ENCODE measurements around the gene IBTK.
A peak's percentile ranks its signal among the peaks of the same experiment; 100 is the strongest.
"Not testable (repeated sequence)": the region's sequence is repeated elsewhere in the genome, so short reads cannot be mapped to it uniquely, and the experiment has no call there.

Gene IBTK

DNA sequence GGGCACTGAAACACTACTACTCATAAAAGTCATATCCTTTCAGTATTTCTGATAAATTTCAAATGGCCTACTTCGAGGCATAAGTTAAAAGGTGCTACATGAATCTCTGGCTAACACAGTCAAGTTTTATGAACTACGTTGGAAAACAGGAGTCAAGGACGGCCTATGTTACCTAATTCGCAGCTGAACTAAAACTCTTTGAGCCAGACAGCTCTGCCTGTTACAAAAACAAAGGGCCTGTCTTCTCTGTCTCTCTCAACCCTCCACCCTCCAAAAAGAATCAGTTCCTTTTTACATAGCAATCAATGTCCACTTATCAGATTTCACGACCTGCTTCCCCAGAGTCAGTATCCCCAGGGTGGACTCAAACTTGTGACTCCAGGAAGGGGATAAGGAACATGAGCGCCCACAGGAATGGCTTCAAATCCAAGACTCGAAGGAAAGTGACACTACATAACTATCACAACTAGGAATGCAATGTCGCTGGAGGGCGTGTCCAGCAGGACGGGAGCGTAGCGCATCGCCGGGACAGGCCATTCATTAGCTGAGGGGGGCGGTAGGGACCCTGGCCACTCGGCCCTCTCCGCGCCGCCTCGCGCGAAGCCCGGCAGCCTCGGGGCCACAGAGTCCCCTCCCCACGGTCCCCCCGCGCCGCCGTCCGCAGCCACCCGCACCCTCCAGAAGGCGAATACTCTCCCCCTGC, 591 bp downstream of the IBTK start:
- peak; percentile 35 for DNase-seq

DNA sequence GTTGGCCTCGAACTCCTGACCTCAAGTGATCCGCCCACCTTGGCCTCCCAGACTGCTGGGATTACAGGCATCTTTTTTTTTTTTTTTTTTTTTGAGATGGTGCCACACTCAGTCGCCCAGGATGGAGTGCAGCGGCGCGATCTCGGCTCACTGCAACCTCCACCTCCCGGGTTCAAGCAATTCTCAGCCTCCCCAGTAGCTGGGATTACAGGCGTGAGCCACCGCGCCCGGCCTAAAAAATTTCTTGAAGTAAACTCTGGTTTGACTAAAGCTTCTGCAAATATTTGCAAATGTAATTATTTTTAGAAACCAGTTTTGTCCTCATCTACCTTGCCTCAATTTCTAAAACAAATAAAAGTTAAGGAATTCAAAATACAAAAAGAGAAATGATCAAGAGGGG, 1.2 kb downstream of the IBTK start:
- no peak for DNase-seq

DNA sequence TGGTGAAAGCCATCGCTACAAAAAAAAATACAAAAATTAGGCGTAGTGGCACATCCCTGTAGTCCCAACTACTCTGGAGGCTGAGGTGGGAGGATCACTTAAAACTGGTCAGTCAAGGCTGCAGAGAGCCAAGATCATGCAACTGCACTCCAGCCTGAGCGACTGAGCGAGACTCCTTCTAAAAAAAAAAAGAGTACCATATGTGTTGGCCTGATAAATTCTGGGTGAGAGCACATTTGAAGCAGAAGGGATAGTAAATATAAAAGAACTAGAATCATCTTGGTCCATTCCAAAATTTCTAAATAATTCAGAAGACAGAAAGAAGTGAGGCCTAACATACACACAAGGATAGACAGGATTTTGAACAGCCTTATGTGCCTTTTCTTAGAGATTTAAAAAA, 2.2 kb downstream of the IBTK start:
- DNase-seq, result no peak

DNA sequence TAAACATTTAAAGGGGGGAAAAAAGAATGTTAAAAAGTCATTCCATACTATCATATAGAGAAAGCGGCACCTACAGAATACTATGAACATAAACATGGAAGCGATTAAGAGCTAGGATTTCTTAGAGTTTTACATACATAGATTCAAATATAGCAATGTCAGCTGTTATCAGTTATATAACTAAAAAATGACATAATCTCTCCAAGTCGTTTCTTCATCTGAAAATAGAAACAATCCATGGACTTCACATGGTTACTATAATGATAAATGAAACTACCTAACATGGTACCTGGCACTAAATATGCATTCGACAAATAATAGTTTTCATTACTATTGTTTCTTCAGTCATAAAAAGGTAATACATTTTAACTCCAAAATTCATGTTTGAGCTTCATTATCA, 3.7 kb downstream of the IBTK start:
- no peak for DNase-seq

DNA sequence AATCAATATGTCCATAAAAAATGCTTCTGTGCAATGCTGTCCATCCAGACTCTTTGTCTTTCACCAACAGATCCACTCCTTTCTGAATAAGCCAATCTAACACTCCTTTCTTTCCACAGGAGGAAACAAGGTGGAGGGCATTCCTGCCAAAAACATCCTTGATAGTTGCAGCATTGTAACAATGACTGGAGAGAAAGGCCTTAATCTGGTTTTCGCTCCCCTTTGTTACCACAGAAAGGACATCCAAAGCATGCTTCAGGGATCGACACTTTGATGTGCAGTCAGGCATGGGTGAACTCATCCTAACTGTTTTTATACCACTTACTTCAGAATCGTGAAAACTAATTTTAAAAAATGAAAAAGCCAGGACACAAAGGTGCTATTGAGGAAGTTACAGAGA, 7.4 kb downstream of the IBTK start:
- DNase-seq, result no peak

DNA sequence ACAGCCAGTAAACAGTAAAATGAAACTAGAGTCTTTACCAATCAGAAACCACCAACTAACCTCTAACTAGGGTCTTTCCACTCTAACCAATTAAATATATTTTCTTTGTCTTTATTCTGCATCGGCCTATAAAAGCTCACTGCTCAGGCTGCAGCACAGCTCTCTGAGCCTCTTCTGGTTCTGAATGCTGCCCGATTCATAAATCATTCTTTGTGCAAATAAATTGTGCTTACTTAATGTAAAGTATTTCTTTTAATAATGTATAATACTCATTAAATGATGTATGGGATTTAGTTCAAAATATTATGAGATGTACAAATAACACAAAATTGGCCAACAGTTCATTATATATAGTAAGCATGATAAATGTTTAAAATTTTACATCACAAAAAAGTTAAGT, 7.9 kb downstream of the IBTK start:
- no peak for DNase-seq

DNA sequence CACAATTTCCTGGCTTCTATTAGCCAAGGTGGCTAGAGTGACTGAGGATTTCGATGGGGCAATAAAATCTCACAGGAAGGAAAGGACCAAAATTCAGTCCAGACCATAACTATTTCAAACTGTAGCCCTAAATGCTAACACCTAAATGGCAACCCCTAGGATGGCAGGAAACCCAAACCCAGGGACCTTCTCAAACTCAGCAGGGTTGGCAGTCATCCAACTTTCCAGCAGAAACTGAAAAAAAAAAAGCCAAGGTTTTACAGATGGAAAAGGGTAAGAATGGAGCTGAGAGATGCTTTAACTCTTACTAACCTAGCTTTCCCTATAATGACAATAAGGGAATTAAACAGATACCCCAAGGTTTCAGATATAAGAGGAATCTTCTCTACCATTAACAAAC, 10.5 kb downstream of the IBTK start:
- no peak for DNase-seq

DNA sequence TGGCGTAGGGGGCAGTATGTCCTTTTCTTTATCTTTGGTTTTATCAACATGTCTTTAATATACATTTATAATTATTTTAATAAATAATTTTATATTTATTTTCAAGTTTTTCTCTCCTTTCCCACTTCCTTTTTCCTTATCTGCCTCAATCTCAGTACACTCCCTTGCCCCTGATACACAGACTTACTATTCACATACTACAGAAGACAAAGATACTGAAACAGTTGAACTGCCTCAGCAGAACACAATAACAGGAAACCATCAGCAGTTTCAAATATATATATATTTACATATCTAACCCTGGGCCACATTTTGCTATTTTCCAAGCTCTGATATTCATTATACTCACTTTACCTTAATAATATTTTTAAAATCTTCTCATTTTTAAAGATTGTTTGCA, 19.8 kb downstream of the IBTK start:
- DNase-seq, result no peak

DNA sequence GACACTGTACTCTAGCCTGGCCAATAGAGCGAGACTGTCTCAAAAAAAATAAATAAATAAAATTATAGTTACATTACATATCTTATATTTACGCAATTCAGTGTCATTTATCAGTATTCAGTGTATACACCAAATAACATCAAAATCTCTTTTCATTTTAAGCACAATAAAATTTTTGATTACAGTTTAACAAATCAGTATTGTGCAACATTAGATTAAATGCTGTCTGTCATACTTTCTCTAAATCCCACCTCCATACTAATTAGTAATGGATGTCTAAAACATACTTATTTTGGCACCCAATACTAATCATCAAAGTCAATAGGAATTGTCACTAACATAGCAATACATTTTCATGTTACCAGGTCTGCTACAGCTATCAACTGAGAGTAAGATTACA, 27.4 kb downstream of the IBTK start:
- no peak for DNase-seq

DNA sequence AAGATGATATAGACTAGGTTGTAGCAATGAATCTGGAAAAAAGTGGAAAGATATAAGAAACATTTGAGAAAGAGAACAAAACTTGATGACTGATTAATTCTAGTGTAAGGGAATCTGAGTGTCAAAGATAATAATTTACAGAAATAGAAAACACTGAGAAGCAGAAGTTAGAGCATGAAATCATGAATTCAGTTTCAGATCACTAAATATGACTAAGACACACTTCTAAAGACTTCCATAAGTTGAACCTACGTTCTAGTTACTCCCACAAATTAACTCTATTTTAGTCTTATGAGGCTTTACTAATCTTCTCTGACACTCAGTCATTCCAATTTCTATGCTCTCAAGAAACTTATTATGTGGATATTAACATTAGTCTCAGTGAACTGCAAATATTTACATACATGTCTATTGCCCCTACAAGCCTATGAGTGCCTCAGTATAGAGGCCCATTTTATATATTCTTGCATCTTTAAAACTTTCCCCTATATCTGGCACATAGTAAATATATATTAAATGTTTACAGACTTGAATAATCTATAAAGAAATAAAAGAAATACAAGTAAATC, 30.4 kb downstream of the IBTK start:
- DNase-seq, result peak; percentile 19

DNA sequence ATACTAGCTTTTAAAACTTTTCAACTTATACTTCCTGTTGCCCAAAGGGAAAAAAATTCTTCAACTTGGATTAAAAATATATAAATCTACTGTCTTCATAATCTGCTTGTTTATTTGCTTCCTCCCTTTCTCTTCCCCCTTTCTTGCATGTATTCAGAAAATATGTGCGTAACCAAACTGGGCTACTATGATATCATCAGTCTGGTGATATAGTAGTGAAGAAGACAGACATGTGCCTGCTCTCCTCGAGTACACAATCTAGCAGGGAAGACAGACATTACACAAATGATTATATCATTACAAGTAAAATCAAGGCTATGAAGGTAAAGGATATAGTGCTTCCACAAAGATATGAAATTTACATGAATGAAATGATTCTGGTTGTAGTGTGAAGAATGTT, 31.0 kb downstream of the IBTK start:
- no peak for DNase-seq

DNA sequence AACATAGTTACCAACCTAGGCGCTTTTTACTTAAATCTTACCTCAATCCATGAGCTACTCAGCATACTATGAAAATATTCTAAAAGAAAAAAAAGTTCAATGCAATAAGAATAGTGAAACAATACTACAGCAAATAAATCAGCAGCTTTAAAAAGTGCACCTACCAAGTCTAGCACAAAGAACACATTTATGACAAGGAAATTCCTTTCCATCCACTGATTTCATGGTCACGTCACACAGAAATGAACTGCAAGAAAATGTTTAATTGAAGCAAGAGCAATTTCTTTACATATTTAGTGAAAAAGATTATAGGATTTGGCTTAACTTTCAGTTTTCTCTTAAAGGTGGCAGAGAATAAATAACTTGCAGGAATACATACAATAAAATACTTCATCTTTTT, 36.2 kb downstream of the IBTK start:
- DNase-seq, result no peak

DNA sequence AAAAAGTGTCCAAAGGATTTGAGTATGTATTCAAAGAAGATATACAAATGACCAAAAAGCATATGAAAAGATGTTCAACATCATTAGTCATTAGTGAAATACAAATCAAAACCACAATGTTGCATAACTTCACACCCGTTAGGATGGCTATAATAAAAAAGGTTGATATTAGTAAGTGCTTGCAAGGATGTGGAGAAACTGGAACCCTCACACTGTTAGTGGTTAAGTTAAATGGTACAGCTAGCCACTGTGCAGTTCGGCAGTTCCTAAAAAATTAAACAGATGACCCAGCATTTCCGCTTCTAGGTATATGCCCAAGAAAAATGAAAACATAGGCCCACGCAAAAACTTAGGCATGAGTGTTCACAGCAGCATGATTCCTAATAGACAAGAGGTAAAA, 38.6 kb downstream of the IBTK start:
- no peak for DNase-seq

DNA sequence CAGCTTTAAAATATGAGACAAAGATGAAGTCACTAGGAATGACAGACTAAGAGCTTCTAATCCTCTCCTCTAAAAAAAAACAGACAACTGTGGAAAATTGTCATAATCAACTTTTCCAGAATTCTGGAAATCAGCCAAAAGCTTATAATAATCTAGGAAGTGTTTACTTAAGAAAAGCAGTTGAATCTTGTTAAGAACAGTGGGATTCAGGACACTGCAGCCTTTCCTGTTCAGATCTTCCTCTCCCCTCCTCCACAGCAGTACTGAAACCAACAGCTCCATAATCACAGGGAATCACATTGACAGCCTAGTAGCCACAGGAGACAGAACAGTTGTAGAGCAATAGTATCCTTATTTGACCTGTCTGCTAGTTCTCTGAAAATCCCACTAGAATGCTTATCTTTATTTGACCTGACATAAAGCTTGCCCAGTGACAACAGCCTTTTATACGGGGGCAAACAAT, 41.6 kb downstream of the IBTK start:
- DNase-seq, result no peak

DNA sequence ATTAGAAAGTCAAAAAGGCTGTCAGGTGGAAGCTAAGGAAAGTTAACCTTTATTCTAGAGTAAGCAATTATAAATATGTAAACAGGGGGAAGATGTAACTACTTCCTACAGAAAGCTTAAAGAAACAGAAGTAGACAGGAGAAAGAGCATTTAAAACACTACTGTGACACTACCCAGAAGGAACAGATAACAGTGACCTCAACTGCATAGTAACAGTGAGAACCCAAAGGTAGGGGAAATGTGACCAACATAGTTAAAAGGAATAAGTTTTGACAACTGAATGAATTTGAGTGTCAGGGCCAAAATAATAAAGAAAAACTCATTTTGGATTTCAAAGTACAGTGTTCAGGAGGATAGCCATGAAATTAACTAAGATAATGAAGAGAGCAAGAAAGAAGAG, 43.5 kb downstream of the IBTK start:
- DNase-seq, result no peak

DNA sequence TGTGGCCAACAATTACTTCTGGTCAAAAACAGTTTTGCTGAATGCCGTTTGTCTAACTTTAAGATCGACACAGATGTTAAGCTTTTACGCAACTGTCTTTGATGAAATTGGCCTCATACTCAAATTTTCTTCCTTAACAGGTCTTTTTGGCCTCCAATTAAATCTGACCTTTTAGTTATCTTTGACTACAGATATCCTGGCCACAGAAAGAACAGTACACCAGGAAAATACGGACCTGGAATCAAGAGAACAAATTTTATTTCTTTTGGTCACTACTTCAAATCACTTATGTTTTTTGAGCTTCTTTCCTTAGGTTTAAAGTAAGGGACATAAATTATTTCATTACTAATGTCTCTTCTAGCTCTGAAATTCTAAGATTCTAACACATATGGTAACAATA, 49.8 kb downstream of the IBTK start:
- no peak for DNase-seq

DNA sequence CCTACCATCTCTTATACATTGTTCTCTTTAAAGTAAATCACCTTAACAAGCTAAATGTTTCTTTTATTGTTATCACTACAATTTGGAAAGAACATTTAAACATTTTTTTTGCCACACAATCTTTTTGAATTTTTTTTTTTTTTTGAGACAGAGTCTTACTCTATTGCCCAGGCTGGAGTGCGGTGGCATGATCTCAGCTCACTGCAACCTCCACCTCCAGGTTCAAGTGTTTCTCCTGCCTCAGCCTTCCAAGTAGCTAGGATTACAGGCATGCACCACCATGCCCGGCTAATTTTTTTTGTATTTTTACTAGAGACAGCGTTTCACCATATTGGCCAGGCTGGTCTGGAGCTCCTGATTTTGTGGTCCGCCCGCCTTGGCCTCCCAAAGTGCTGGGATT, 50.3 kb downstream of the IBTK start:
- DNase-seq, result not testable (repeated sequence)

DNA sequence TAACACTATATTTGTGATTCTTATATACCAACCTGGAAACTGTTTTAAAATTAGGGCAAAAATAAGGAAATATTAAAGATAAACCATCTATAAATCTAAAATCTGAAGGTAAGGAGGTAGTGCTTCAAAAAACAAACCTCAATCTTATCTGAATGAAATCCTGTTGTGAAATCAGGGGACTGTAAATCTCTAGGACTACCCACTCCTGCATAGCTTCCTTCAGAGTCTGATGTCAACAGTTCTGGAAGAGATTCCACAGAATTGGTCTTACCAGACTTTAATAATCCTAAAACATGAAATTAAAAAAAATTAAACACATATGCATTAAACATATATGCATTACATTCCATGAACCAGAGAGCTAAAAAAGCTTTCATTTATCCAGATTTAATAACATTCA, 51.4 kb downstream of the IBTK start:
- no peak for DNase-seq

DNA sequence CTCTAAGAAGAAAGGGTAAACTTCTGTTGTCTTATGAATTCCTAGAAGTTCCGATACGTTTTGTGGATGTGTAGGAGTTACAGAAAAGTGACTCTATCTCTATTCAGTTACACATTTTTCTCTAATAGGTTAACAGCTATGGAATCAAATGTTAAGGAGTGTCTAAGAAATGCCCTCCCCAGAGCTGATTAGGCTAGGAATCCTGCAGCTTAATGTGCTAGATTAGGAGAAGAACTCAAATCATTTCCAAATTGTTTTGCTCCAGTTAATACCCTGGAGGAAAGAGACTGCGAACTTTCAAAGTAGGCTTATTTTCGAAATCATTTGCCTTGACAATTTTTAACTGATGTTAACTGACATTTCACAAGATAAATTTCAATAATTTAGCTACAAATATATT, 51.9 kb downstream of the IBTK start:
- no peak for DNase-seq

DNA sequence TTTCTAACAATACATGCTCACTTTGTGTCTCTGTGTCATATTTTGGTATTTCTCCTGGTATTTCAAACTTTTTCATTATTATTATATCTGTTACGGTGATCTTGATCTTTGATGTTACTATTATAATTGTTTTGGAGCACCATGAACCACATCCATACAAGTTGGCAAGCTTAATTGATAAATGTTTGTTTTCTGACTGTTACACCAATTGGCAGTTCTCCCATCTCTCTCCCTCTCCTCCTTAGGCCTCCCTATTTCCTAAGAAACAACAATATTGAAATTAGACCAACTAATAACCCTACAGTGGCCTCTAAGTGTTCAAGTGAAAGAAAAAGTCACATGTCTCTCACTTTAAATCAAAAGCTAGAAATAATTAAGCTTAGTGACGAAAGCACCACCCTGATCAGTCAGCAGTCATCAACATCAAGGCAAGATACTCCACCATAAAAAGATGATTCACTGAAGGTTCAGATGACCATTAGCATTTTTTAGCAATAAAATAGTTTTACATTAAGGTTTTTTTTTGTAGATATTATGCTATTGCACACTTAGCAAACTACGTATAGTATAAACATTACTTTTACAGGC, 61.5 kb downstream of the IBTK start:
- no peak for DNase-seq

DNA sequence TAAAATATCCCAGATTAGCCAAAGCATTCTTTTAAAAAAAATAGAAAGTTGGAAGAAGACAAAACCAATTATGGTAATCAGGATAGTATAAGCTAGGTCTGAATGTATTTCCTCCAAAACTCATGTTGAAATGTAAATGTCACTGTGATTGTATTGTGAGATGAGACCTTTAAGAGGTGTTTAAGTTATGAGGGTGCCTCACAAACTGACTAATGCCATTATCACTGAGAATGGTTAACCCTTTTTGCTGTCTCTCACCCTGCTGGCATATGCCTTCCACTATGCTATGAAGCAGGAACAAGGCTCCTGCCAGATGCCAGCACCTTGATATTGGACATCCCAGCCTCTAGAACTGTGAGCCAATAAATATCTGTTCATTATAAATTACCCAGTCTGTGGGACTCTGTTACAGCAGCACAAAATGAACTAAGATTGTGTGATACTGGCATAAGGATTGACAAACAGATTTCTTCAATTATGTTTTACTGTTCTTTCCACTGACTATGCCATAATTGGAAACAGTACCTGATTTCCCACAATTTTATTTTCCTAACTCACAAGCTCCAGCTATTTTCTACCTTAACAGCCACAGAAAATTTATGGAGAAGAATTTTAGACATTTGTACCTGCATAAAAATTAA, 63.8 kb downstream of the IBTK start:
- no peak for DNase-seq

DNA sequence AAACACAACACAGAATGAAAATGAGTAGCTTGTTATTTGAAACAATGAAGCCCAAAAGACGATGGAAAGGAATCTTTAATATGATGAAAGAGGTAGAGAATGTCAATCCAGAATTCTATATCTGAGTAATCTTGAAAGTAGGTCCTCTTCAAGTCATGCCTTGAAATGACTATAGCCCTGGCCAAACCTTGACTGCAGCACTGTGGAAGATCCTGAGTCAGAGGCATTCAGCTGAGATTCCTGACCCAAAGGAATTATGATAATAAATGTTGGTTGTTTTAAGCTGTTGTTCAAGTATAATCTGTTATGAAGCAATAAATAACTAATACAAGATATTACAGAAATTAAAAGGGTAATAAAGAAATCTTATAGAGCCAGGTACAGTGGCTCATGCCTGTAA, 64.8 kb downstream of the IBTK start:
- DNase-seq, result peak; percentile 10

DNA sequence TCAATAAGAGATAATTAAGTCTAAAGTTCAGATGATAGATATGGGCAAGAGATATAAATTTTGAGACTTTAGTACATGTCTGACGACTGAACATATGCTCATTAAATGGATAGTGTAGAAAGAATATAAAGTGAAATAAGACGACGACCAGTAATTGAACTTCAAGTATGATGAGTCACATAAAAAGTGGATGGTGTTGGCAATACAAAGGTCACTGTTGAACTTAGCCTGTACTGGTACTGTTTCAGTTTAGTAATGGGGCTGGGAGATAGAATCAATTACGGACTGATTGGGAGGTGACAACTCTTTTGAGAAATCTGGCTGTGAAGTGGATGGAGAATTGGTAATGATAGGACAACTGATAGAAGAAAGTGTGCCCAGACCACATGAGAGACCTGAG, 68.1 kb downstream of the IBTK start:
- DNase-seq, result no peak

DNA sequence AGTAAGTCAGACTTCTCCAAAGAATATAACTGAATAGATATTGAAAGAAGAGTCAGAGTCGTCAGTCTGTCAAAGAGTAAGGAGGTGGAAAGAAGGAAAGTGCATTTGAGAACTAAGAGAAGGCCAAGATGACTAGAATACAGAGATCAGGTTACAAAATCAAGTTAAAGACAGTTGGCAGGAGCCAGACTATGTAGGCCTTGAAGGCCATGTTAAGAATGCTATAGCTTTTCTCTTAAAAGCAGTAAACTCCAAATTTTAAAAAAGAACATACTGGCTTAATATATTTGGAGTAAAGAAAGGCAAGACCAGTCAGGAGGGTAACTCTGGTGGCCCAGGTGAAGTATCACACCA, 68.8 kb downstream of the IBTK start:
- DNase-seq, result no peak

Measured in kidney glomerular epithelial cell (primary cell).